ENCODE measurements around the gene SBF1.

Gene SBF1

GRCh38 chr22:50422046-50422445 lies 52.8 kb downstream of the SBF1 start:
- no peaks in the 10 kb centered on the region for H4K20me1 ChIP-seq (ENCODE audit: insufficient read depth)
- no peaks in the 10 kb centered on the region for H3K36me3 ChIP-seq (ENCODE audit: insufficient read depth)
- no peak for TF ChIP-seq CTCF (conservative IDR thresholded peaks at IDR 0.05; ENCODE audit: low read depth, low read length)
- no peak overlapping the region for H3K9ac ChIP-seq
- H3K4me1 ChIP-seq (ENCODE audit: low read depth, poor library complexity, severe bottlenecking), result no peaks in the 10 kb centered on the region
- no peaks in the 10 kb centered on the region for H3K79me2 ChIP-seq (ENCODE audit: insufficient read depth, low read depth)
- no peak overlapping the region for H3K4me3 ChIP-seq (IDR thresholded peaks at IDR 0.05; ENCODE audit: insufficient read depth, low read depth, low read length)
- H3K4me2 ChIP-seq, result no peak overlapping the region
- no peaks in the 10 kb centered on the region for H3K27me3 ChIP-seq (ENCODE audit: insufficient read depth, low read depth)
- H2AFZ ChIP-seq (ENCODE audit: low read depth), result no peak overlapping the region
- no peak overlapping the region for H3K27ac ChIP-seq

- H3K4me3 ChIP-seq (IDR thresholded peaks at IDR 0.05; ENCODE audit: insufficient read depth, low read depth, low read length), result no peak overlapping the region
- no peaks in the 10 kb centered on the region for H4K20me1 ChIP-seq (ENCODE audit: insufficient read depth)
- H3K79me2 ChIP-seq (ENCODE audit: insufficient read depth, low read depth), result no peaks in the 10 kb centered on the region
- no peaks in the 10 kb centered on the region for H3K4me1 ChIP-seq (ENCODE audit: low read depth, poor library complexity, severe bottlenecking)
- H3K4me2 ChIP-seq, result no peak overlapping the region
- no peak for TF ChIP-seq CTCF (conservative IDR thresholded peaks at IDR 0.05; ENCODE audit: low read depth, low read length)
- no peaks in the 10 kb centered on the region for H3K27me3 ChIP-seq (ENCODE audit: insufficient read depth, low read depth)
- no peak overlapping the region for H3K9ac ChIP-seq
- no peak overlapping the region for H3K27ac ChIP-seq
- no peaks in the 10 kb centered on the region for H3K36me3 ChIP-seq (ENCODE audit: insufficient read depth)
- no peak overlapping the region for H2AFZ ChIP-seq (ENCODE audit: low read depth)
Measured at GRCh38 chr22:50420581-50420980, 54.3 kb downstream of the SBF1 start.

DNA sequence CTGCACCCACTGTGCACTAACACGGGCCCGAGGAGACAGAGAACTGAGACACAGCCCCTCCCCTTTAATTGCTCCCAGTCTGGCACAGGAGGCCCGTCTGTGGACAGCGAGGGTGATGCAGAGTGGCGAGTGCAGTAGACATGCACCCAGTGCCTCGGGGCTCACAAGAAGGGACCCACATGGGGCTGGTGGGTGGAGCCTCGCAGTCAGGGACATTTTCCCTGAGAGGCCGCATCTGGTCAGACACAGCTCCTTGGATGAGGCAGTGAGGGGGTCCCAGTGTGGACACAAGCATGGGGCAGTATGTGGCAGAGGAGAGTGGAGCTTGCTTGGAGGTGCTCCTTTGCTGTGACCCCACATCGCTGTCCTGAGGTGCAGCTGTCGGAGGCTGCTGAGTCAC lies 54.8 kb downstream of the SBF1 start:
- no peak overlapping the region for H2AFZ ChIP-seq (ENCODE audit: low read depth)
- TF ChIP-seq CTCF (conservative IDR thresholded peaks at IDR 0.05; ENCODE audit: low read depth, low read length), result no peak
- H3K27me3 ChIP-seq (ENCODE audit: insufficient read depth, low read depth), result no peaks in the 10 kb centered on the region
- H3K27ac ChIP-seq, result no peak overlapping the region
- no peaks in the 10 kb centered on the region for H3K79me2 ChIP-seq (ENCODE audit: insufficient read depth, low read depth)
- no peaks in the 10 kb centered on the region for H3K36me3 ChIP-seq (ENCODE audit: insufficient read depth)
- H3K9ac ChIP-seq, result no peak overlapping the region
- no peaks in the 10 kb centered on the region for H3K4me1 ChIP-seq (ENCODE audit: low read depth, poor library complexity, severe bottlenecking)
- no peak overlapping the region for H3K4me3 ChIP-seq (IDR thresholded peaks at IDR 0.05; ENCODE audit: insufficient read depth, low read depth, low read length)
- no peak overlapping the region for H3K4me2 ChIP-seq
- H4K20me1 ChIP-seq (ENCODE audit: insufficient read depth), result no peaks in the 10 kb centered on the region

DNA sequence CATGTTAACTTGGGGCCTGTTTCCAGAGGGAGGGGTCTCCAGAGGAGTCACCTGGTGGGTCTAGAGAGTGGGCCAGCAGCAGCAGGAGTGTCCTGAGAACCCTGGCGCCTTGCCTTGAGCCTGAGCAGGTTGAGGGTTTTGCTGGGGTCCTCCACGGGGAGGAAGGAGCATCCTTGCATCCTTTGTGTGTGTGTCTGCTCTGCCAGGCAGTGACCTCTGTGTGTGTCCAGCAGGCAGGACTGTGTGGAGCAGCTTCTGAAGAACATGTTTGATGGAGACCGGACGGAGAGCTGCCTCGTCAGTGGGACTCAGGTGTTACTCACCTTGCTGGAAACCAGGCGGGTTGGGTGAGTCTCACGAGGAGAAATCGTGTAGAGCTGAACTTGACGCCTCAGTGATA lies 55.7 kb downstream of the SBF1 start:
- Histone ChIP-seq H3K36me3 (ENCODE audit: insufficient read depth) (no peaks in the 10 kb centered on the region), H4K20me1 (ENCODE audit: insufficient read depth) (no peaks in the 10 kb centered on the region), H3K4me1 (ENCODE audit: low read depth, poor library complexity, severe bottlenecking) (no peaks in the 10 kb centered on the region), H3K79me2 (ENCODE audit: insufficient read depth, low read depth) (no peaks in the 10 kb centered on the region), H3K4me3 (IDR thresholded peaks at IDR 0.05; ENCODE audit: insufficient read depth, low read depth, low read length) (no peak overlapping the region), H3K4me2 (no peak overlapping the region), H3K27ac (no peak overlapping the region), H2AFZ (ENCODE audit: low read depth) (no peak overlapping the region), H3K9ac (no peak overlapping the region), H3K27me3 (ENCODE audit: insufficient read depth, low read depth) (no peaks in the 10 kb centered on the region)
- TF ChIP-seq CTCF (conservative IDR thresholded peaks at IDR 0.05; ENCODE audit: low read depth, low read length), result no peak

DNA sequence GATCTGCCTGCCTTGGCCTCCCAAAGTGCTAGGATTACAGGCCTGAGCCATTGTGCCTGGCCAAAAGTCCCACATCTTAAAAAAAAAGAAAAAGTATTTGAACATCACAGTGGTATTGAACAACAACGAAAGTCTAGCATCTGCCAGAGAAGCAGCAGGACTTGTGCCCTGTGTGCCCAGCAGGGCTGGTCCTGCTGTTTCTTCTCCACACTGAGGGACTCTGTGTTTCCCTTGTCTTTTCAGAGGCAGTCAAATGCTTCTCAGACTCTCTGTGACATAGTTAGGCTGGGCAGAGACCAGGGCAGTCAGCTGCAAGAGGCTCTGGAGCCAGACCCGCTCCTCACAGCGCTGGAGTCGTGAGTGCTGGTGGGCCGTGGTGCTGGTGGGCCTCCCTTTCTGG lies 56.2 kb downstream of the SBF1 start:
- TF ChIP-seq CTCF (conservative IDR thresholded peaks at IDR 0.05; ENCODE audit: low read depth, low read length), result no peak
- H3K4me3 ChIP-seq (IDR thresholded peaks at IDR 0.05; ENCODE audit: insufficient read depth, low read depth, low read length), result no peak overlapping the region
- H3K36me3 ChIP-seq (ENCODE audit: insufficient read depth), result no peaks in the 10 kb centered on the region
- no peaks in the 10 kb centered on the region for H3K4me1 ChIP-seq (ENCODE audit: low read depth, poor library complexity, severe bottlenecking)
- no peak overlapping the region for H3K4me2 ChIP-seq
- no peak overlapping the region for H3K9ac ChIP-seq
- H4K20me1 ChIP-seq (ENCODE audit: insufficient read depth), result no peaks in the 10 kb centered on the region
- H2AFZ ChIP-seq (ENCODE audit: low read depth), result no peak overlapping the region
- H3K27me3 ChIP-seq (ENCODE audit: insufficient read depth, low read depth), result no peaks in the 10 kb centered on the region
- H3K27ac ChIP-seq, result no peak overlapping the region
- H3K79me2 ChIP-seq (ENCODE audit: insufficient read depth, low read depth), result no peaks in the 10 kb centered on the region

All from KMS-11 (cell line).